Gastrocnemius medialis (tissue), 4 donors: Measurements from ENCODE around the gene PGAM5. TPM values are rescaled to one million over a fixed set of nuclear protein-coding genes. Genes with fewer than 3 reads are reported as not detected.

Source experiments
- ATAC-seq, 2 donors: fragments of 150-250 bp; one replicate each; pipeline ENCODE4 v1.9.1; 2016
- DNase-seq, 2 donors: peaks; one replicate each; pipeline ENCODE4 v3.0.0-alpha.2; 2019
- H3K27ac ChIP-seq, 4 donors: fragments of 200-600 bp; sonication (generic); 1 replicate in 1 of 4; 2 replicates in 3 of 4; pipeline ENCODE4 v1.5.1; 2016 to 2018; ENCODE audit warnings: mild to moderate bottlenecking in 2 of 4, moderate library complexity in 1 of 4
- H3K27me3 ChIP-seq, 3 donors: fragments of 200-600 bp; sonication (generic) in 2 of 3; 1 replicate in 1 of 3; 2 replicates in 2 of 3; pipeline versions ENCODE4 v1.5.1 to v1.6.0; 2016 to 2019; ENCODE audit warnings: mild to moderate bottlenecking in 1 of 3, moderate library complexity in 1 of 3
- H3K36me3 ChIP-seq, 2 donors: fragments of 200-600 bp; sonication (generic) in 1 of 2; one replicate each; pipeline ENCODE4 v1.5.1; 2017 to 2018
- H3K4me1 ChIP-seq, 2 donors: fragments of 200-600 bp; sonication (generic) in 1 of 2; one replicate each; pipeline ENCODE4 v1.5.1; 2016 to 2017; ENCODE audit warnings: mild to moderate bottlenecking in 2 of 2
- H3K4me3 ChIP-seq, 4 donors: fragments of 200-600 bp; sonication (generic) in 3 of 4; 1 replicate in 1 of 4; 2 replicates in 3 of 4; pipeline ENCODE4 v1.5.1; 2016 to 2019; ENCODE audit warnings: mild to moderate bottlenecking in 2 of 4
- H3K9me3 ChIP-seq, 3 donors: fragments of 200-600 bp; sonication (generic) in 2 of 3; 1 replicate in 1 of 3; 2 replicates in 2 of 3; pipeline ENCODE4 v1.5.1; 2016 to 2019
- POLR2A ChIP-seq, 2 donors: fragments of 450-650 bp; IDR thresholded peaks; one replicate each; pipeline ENCODE4 v1.6.1; 2017; ENCODE audit warnings: antibody characterized with exemption in 2 of 2, mild to moderate bottlenecking in 2 of 2, moderate library complexity in 2 of 2
- in situ Hi-C, 4 donors: fragments of 200-750 bp; cut with MboI; loops; one replicate each; pipeline versions ENCODE4 v1.15.0 to v1.8.0; 2017; ENCODE audit warnings: low sequenced_read_pairs in 4 of 4
- intact Hi-C: fragments of 100-400 bp; cut with DNase I; formaldehyde crosslinking; loops from one replicate; pipeline ENCODE4 v1.15.1; 2023; ENCODE audit warnings: low total_unique reads
- total RNA-seq, 4 donors: library from RNA; depleted of rRNA; stranded (reverse); fragments of >200 nt; gene quantifications; one replicate each; pipeline versions ENCODE4 v1.1.0 to v1.2.3, GENCODE V29; 2016
- TF ChIP-seq, protein P1 (sequence below), 5 experiments: fragments of 450-650 bp in 3 of 5; fragments of 200-600 bp in 2 of 5; sonication (generic) in 2 of 5; IDR thresholded peaks in 4 of 5; conservative IDR thresholded peaks in 1 of 5; 1 replicate in 4 of 5; 2 replicates in 1 of 5; pipeline ENCODE4 v1.5.1; 2016 to 2019; ENCODE audit warnings: antibody characterized with exemption in 5 of 5, mild to moderate bottlenecking in 3 of 5, moderate library complexity in 3 of 5

The PGAM5 gene
- total RNA-seq, 4 donors from 2014 or later, result 36.6 to 75.1 (median 62.8) TPM

DNA sequence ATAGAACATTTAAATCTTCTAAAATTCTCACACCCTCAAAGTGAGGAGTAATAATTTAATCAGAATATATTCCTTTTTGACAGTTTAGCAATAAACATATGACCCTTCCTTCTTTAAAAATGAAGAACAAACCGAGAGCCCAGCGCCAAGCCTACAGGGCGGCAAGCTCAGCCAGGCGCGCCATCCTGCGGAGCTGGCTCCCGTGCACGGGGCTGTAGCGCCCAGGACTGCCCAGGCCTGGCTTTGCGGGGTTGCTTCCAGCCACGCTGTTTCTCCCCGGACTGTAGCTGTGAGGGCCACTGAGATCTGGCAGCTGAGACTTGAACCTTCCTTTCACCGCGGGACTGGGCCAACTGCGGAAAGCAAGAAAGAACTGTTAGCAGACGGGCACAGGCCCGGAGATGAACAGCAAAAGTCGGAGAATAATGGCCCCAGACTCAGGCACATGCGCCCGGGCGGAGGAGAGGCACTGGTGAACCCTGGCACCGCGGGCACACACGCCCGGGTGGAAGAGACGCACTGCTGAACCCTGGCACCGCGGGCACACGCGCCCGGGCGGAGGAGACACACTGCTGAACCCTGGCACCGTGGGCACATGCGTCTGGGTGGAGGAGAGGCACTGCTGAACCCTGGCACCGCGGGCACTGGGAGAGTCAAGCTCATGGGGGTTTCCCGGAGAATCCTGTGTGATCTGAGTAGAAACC lies 16.6 kb downstream of the PGAM5 start:
- no peak for ATAC-seq
- H3K4me1 ChIP-seq, result no peaks in the 10 kb centered on the region
- peaks cover 0 to 73% of the 10 kb centered on the region in 2 donors for H3K36me3 ChIP-seq
- no peak for DNase-seq
- no peak overlapping the region for H3K4me3 ChIP-seq
- no peak for TF ChIP-seq POLR2A (IDR thresholded peaks at IDR 0.05)
- TF ChIP-seq, protein P1, sequence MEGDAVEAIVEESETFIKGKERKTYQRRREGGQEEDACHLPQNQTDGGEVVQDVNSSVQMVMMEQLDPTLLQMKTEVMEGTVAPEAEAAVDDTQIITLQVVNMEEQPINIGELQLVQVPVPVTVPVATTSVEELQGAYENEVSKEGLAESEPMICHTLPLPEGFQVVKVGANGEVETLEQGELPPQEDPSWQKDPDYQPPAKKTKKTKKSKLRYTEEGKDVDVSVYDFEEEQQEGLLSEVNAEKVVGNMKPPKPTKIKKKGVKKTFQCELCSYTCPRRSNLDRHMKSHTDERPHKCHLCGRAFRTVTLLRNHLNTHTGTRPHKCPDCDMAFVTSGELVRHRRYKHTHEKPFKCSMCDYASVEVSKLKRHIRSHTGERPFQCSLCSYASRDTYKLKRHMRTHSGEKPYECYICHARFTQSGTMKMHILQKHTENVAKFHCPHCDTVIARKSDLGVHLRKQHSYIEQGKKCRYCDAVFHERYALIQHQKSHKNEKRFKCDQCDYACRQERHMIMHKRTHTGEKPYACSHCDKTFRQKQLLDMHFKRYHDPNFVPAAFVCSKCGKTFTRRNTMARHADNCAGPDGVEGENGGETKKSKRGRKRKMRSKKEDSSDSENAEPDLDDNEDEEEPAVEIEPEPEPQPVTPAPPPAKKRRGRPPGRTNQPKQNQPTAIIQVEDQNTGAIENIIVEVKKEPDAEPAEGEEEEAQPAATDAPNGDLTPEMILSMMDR (IDR thresholded peaks at IDR 0.05 in 4 of 5, conservative IDR thresholded peaks at IDR 0.05 in 1 of 5), result no peak
- no peaks in the 10 kb centered on the region for H3K27me3 ChIP-seq
- no peaks in the 10 kb centered on the region for H3K9me3 ChIP-seq
- intact Hi-C loops, result no loop called here
- in situ Hi-C loops, result no loop called here
- H3K27ac ChIP-seq, result no peak overlapping the region

DNA sequence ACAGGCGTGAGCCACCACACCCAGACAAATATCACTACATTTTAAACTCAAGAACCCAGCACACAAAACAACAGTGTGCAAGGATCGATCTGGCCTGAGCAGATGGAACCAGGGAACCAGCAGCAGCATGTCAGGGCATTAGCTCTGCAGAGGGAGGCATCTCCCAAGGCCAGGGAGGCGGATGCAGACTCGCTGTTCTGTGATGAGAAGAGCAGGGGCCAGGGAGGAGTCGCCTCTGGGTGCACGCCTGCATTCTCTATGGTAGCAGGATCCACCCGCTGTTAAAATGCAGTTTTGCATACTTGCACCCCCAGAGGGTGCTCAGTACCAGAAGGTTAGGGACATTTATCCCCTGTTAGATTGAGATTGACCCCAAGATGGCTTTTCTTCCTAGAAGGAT lies 17.9 kb downstream of the PGAM5 start:
- Histone ChIP-seq H3K9me3 (no peaks in the 10 kb centered on the region), H3K36me3 (peaks cover 0 to 79% of the 10 kb centered on the region in 2 donors), H3K4me3 (no peak overlapping the region), H3K27ac (no peak overlapping the region), H3K4me1 (no peaks in the 10 kb centered on the region), H3K27me3 (no peaks in the 10 kb centered on the region)
- DNase-seq (no peak), ATAC-seq (no peak)
- intact Hi-C loops (no loop called here), in situ Hi-C loops (no loop called here)
- no peak for TF ChIP-seq POLR2A (IDR thresholded peaks at IDR 0.05)
- TF ChIP-seq, protein P1 (IDR thresholded peaks at IDR 0.05 in 4 of 5, conservative IDR thresholded peaks at IDR 0.05 in 1 of 5), result no peak

DNA sequence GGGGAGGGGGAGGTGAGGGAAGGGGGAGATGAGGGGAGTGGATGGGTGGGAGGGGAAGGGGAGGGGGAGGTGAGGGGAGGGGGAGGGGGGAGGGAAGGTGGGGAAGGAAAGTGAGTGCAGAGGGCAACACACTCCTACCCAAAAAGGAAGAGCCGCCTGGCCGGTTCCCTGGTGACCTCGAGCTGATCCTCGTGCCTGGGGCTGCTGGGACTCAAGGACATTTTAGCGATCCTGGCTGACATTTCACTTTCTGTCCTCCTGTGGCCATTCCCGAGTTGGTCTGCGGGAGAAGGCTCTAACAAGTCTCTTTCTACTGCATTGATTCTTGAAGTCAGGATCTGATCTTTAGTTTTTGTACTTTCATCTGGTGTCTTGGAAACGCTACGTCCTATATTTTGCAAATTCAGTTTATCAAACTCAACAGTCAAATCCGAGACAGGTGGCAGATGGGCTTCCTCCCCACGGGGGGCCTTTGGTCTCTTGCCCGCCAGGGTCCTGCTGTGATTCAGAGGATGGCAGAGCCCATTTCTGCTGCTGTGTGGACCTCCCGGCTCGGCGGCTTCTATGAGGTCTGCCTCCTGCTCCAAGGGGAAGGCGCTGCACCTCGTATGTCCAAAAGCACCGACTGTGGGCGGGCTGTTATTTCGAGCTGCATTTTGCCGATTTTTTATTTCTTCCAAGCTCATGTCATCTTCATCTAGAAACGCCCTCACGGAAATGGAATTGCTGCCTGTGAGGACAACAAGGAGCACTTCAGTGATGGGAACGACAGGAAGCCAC lies 19.1 kb downstream of the PGAM5 start:
- Histone ChIP-seq H3K9me3 (no peaks in the 10 kb centered on the region), H3K4me3 (no peak overlapping the region), H3K4me1 (no peaks in the 10 kb centered on the region), H3K27me3 (no peaks in the 10 kb centered on the region), H3K27ac (no peak overlapping the region), H3K36me3 (peaks cover 0 to 80% of the 10 kb centered on the region in 2 donors)
- intact Hi-C loops (no loop called here), in situ Hi-C loops (no loop called here)
- DNase-seq (no peak), ATAC-seq (no peak)
- no peak for TF ChIP-seq POLR2A (IDR thresholded peaks at IDR 0.05)
- TF ChIP-seq, protein P1 (IDR thresholded peaks at IDR 0.05 in 4 of 5, conservative IDR thresholded peaks at IDR 0.05 in 1 of 5), result no peak

DNA sequence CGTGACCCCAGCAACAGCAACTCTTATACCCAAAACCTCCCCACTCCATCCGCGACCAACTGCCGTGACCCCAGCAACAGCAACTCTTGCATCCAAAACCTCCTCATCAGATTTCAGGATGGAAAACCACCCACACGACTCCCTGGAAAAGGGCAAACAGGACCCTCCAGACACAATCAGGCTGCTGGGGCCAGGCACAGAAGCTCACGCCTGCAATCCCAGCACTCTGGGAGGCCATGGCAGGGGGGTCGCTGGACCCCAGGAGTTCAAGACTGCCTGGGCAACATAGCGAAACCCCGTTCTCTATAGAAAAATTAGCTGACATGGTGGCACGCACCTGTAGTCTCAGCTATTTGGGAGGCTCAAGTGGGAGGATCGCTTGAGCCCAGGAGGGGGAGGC lies 19.7 kb downstream of the PGAM5 start:
- H3K9me3 ChIP-seq, result no peaks in the 10 kb centered on the region
- no peak overlapping the region for H3K4me3 ChIP-seq
- no peaks in the 10 kb centered on the region for H3K27me3 ChIP-seq
- peaks cover 0 to 82% of the 10 kb centered on the region in 2 donors for H3K36me3 ChIP-seq
- intact Hi-C loops, result no loop called here
- ATAC-seq (no peak), DNase-seq (no peak)
- H3K4me1 ChIP-seq, result no peaks in the 10 kb centered on the region
- H3K27ac ChIP-seq, result no peak overlapping the region
- in situ Hi-C loops, result no loop called here
- TF ChIP-seq POLR2A (IDR thresholded peaks at IDR 0.05), result no peak
- TF ChIP-seq, protein P1 (IDR thresholded peaks at IDR 0.05 in 4 of 5, conservative IDR thresholded peaks at IDR 0.05 in 1 of 5), result no peak
